T47D (cell line): Measurements from ENCODE around the gene HACL1.

Source experiments
- DNase-seq, 2 experiments: peaks; one replicate each; pipeline versions ENCODE4 v3.0.0 to v3.0.0-alpha.2; 2011 to 2012; ENCODE audit warnings: low read depth in 1 of 2, low spot score in 1 of 2
- JUND ChIP-seq: IDR thresholded peaks from 2 replicates; pipeline ENCODE4 v1.6.1; 2012; ENCODE audit warnings: low read depth
- in situ Hi-C: cut with HindIII; loops from 2 replicates; pipeline ENCODE4 v1.10.0; 2016; ENCODE audit warnings: low sequenced_read_pairs, low pct_unique_long_range_greater_than_20kb

The HACL1 gene

GRCh38 chr3:15601399-15602145 is at the start of gene HACL1, which contains the start of gene BTD:
Gene HACL1, minus strand, starts transcription at chr3:15601569. Its CDS starts 106 bp downstream, at chr3:15601463.
Gene BTD, plus strand, starts transcription at chr3:15601745. Its CDS starts 33,695 bp downstream, at chr3:15635440.
- no peak for TF ChIP-seq JUND
- in situ Hi-C loops, result no loop called here
- DNase-seq, result peak; percentile 91 to 99

GRCh38 chr3:15649858-15650257 is 48.5 kb upstream of the HACL1 start:
- DNase-seq, result no peak
- no peak for TF ChIP-seq JUND
- in situ Hi-C loops, result no loop called here

- in situ Hi-C loops, result no loop called here
Observed at GRCh38 chr3:15649341-15649740, 48.0 kb upstream of the HACL1 start.

GRCh38 chr3:15647611-15648167 is 46.3 kb upstream of the HACL1 start:
- TF ChIP-seq JUND, result no peak
- DNase-seq, result no peak
- in situ Hi-C loops, result no loop called here

More at GRCh38 chr3:15649341-15649740, 48.0 kb upstream of the HACL1 start:
- DNase-seq, result no peak
- no peak for TF ChIP-seq JUND

GRCh38 chr3:15646851-15647511 is 45.6 kb upstream of the HACL1 start:
- TF ChIP-seq JUND, result no peak
- in situ Hi-C loops, result no loop called here
- DNase-seq, result no peak

- in situ Hi-C loops, result no loop called here
Observed at GRCh38 chr3:15645740-15646501, 44.6 kb upstream of the HACL1 start.

GRCh38 chr3:15645246-15645645 is 43.9 kb upstream of the HACL1 start:
- no peak for TF ChIP-seq JUND
- in situ Hi-C loops, result no loop called here

More at GRCh38 chr3:15645740-15646501, 44.6 kb upstream of the HACL1 start:
- no peak for TF ChIP-seq JUND
- DNase-seq, result no peak

GRCh38 chr3:15638891-15639262 is 37.5 kb upstream of the HACL1 start:
- TF ChIP-seq JUND, result no peak
- no peak for DNase-seq
- in situ Hi-C loops, result no loop called here

More at GRCh38 chr3:15645246-15645645, 43.9 kb upstream of the HACL1 start:
- DNase-seq, result no peak

- DNase-seq, result no peak
- in situ Hi-C loops, result no loop called here
- TF ChIP-seq JUND, result no peak
Observed at GRCh38 chr3:15638193-15638890, 37.0 kb upstream of the HACL1 start.

- no peak for DNase-seq
- TF ChIP-seq JUND, result no peak
- in situ Hi-C loops, result no loop called here
Observed at GRCh38 chr3:15637131-15637951, 36.0 kb upstream of the HACL1 start.

GRCh38 chr3:15636028-15636709 is 34.8 kb upstream of the HACL1 start:
- in situ Hi-C loops, result no loop called here
- no peak for DNase-seq
- TF ChIP-seq JUND, result no peak
